Measurements from ENCODE around the gene SBNO1. TPM values are rescaled to one million over a fixed set of nuclear protein-coding genes. Genes with fewer than 3 reads are reported as not detected.

Gene SBNO1
- total RNA-seq, 1 donor from 2014 or later: 42.3 TPM

DNA sequence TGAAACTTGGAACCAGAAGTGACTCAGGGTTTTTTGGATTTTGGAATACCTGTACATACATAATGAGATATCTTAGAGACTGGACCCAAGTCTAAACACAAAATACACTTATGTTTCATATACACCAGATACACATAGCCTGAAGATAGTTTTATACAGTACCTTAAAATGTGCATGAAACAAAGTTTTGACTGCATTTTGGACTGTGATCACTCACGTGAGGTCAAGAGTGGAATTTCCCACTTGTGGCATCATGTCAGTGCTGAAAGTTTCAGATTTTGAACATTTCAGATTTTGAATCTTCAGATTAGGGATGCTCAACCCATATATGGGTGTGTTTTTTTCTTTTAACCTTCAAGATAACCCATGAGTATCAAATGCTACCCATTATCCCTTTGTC lies 6.6 kb downstream of the SBNO1 start:
- DNase-seq (ENCODE audit: extremely low spot score, unreplicated experiment): no peak
- Mint-ChIP-seq H3K36me3 (peaks cover 13% of the 10 kb centered on the region), H3K4me3 (no peak overlapping the region), H3K4me1 (ENCODE audit: unreplicated experiment) (peaks cover 10% of the 10 kb centered on the region), H3K27me3 (no peaks in the 10 kb centered on the region), H3K27ac (peak overlapping the region; percentile 18), H3K9me3 (no peaks in the 10 kb centered on the region)
- TF ChIP-seq, protein P1, sequence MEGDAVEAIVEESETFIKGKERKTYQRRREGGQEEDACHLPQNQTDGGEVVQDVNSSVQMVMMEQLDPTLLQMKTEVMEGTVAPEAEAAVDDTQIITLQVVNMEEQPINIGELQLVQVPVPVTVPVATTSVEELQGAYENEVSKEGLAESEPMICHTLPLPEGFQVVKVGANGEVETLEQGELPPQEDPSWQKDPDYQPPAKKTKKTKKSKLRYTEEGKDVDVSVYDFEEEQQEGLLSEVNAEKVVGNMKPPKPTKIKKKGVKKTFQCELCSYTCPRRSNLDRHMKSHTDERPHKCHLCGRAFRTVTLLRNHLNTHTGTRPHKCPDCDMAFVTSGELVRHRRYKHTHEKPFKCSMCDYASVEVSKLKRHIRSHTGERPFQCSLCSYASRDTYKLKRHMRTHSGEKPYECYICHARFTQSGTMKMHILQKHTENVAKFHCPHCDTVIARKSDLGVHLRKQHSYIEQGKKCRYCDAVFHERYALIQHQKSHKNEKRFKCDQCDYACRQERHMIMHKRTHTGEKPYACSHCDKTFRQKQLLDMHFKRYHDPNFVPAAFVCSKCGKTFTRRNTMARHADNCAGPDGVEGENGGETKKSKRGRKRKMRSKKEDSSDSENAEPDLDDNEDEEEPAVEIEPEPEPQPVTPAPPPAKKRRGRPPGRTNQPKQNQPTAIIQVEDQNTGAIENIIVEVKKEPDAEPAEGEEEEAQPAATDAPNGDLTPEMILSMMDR (conservative IDR thresholded peaks at IDR 0.05): no peak

DNA sequence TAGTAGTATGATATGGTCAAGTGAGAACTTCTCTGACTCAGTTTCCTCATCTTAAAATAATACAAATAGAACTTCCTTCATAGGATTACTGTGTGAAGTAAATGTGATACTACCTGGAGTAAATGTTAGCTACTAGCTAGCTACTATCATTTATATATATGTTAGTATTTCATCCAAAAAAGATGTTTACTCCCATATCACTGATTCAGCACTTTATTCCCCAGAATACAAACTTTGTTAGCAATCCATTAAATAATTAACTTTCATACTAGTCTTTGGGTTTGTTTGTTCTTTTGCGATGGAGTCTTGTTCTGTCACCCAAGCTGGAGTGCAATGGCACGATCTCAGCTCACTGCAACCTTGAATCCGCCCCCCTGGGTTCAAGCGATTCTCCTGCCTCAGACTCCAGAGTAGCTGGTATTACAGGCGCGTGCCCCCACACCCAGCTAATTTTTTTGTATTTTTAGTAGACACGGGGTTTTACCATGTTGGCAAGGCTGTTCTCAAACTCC lies 8.4 kb downstream of the SBNO1 start:
- no peaks in the 10 kb centered on the region for H3K27me3 Mint-ChIP-seq
- peaks cover 11% of the 10 kb centered on the region for H3K4me1 Mint-ChIP-seq (ENCODE audit: unreplicated experiment)
- H3K27ac Mint-ChIP-seq: peak overlapping the region; percentile 52
- DNase-seq (ENCODE audit: extremely low spot score, unreplicated experiment): no peak
- peaks cover 13% of the 10 kb centered on the region for H3K36me3 Mint-ChIP-seq
- H3K4me3 Mint-ChIP-seq: no peak overlapping the region
- no peaks in the 10 kb centered on the region for H3K9me3 Mint-ChIP-seq
- TF ChIP-seq, protein P1 (conservative IDR thresholded peaks at IDR 0.05): no peak

DNA sequence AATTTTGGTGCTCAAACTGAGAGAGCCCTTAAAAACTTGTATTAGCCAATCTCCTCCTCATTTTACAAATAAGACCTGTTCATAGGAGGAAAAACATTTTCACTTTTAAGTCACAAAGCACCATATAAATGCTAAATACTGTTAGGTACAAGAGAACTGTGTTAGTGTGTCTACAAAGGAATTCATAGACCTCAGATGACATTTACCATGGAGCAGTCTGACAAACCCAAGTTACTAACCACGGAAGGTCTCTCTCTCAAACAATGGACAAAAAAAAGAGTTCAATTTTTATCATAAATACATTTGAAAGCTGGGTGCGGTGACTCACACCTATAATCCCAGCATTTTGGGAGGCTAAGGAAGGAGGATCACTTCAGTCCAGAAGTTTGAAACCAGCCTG lies 10.0 kb downstream of the SBNO1 start:
- H3K36me3 Mint-ChIP-seq: peaks cover 17% of the 10 kb centered on the region
- H3K27ac Mint-ChIP-seq: no peak overlapping the region
- H3K9me3 Mint-ChIP-seq: no peaks in the 10 kb centered on the region
- no peaks in the 10 kb centered on the region for H3K27me3 Mint-ChIP-seq
- peaks cover 14% of the 10 kb centered on the region for H3K4me1 Mint-ChIP-seq (ENCODE audit: unreplicated experiment)
- TF ChIP-seq, protein P1 (conservative IDR thresholded peaks at IDR 0.05): no peak
- no peak overlapping the region for H3K4me3 Mint-ChIP-seq
- no peak for DNase-seq (ENCODE audit: extremely low spot score, unreplicated experiment)

DNA sequence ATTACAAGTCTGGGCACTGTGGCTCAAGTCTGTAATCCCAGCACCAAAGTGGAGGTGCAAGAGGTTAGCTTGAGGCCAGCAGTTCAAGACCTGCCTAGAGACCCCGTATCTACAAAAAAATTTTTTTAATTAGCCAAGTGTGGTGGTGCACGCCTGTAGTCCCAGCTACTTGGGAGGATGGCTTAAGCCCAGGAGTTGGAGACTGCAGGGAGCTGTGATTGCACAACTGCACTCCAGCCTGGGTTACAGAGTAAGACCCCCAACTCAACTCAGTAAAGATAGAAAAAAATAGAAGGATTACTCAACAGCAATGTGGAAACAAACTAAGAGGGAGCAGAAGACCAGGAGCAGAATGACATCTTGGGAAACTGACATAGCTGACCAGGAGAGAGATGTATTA lies 13.3 kb downstream of the SBNO1 start:
- H3K27ac Mint-ChIP-seq: peak overlapping the region; percentile 25
- no peak overlapping the region for H3K4me3 Mint-ChIP-seq
- peaks cover 7% of the 10 kb centered on the region for H3K4me1 Mint-ChIP-seq (ENCODE audit: unreplicated experiment)
- TF ChIP-seq, protein P1 (conservative IDR thresholded peaks at IDR 0.05): no peak
- DNase-seq (ENCODE audit: extremely low spot score, unreplicated experiment): no peak
- no peaks in the 10 kb centered on the region for H3K27me3 Mint-ChIP-seq
- peaks cover 15% of the 10 kb centered on the region for H3K36me3 Mint-ChIP-seq
- H3K9me3 Mint-ChIP-seq: no peaks in the 10 kb centered on the region

DNA sequence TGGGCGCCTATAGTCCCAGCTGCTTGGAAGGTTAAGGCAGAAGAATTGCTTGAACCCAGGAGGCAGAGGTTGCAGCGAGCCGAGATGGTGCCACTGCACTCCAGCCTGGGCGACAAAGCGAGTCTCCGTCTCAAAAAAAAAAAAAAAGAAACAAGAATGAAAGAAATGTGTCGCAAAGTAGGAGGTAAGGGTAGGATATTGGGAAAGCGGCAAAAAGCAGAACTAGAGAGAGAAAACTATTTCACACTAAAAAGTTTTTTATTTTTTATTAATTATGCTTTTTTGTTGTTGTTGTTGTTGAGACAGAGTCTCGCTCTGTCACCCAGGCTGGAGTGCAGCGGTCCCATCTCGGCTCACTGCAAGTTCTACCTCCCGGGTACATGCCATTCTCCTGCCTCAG lies 17.7 kb downstream of the SBNO1 start:
- Mint-ChIP-seq H3K4me3 (no peak overlapping the region), H3K27ac (no peak overlapping the region), H3K9me3 (no peaks in the 10 kb centered on the region), H3K27me3 (no peaks in the 10 kb centered on the region), H3K36me3 (peaks cover 21% of the 10 kb centered on the region), H3K4me1 (ENCODE audit: unreplicated experiment) (peaks cover 7% of the 10 kb centered on the region)
- TF ChIP-seq, protein P1 (conservative IDR thresholded peaks at IDR 0.05): no peak
- no peak for DNase-seq (ENCODE audit: extremely low spot score, unreplicated experiment)

DNA sequence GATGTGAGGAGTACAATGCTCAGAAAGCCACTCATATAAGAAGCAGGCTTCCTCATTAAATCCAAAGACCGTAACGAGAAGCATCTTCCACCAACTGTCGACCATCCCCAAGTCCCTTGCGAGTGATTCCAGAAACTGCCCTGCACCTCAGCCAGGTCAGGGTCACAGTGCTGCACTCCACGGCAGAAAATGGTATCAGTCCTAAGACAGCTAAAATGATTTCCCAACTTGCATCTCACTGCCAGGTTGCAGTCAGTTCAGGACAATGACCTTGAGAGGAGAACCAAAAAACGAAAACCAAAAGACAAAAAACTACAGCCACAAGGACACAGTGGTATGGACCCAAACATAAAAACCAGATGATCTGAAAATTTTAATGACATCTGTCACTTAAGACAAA lies 20.6 kb downstream of the SBNO1 start:
- TF ChIP-seq, protein P1 (conservative IDR thresholded peaks at IDR 0.05): no peak
- no peaks in the 10 kb centered on the region for H3K9me3 Mint-ChIP-seq
- H3K4me3 Mint-ChIP-seq: no peak overlapping the region
- no peaks in the 10 kb centered on the region for H3K4me1 Mint-ChIP-seq (ENCODE audit: unreplicated experiment)
- H3K27ac Mint-ChIP-seq: no peak overlapping the region
- H3K36me3 Mint-ChIP-seq: peaks cover 31% of the 10 kb centered on the region
- no peak for DNase-seq (ENCODE audit: extremely low spot score, unreplicated experiment)
- no peaks in the 10 kb centered on the region for H3K27me3 Mint-ChIP-seq

Data from type B pancreatic cell (in vitro differentiated cells).